HCT116 (cell line): ENCODE results near the gene SGF29.

Source experiments
- CEBPB ChIP-seq: IDR thresholded peaks from 2 replicates; pipeline ENCODE4 v1.6.1; 2012; ENCODE audit warnings: low read depth
- POLR2A ChIP-seq: IDR thresholded peaks from 2 replicates; pipeline ENCODE4 v1.7.0; 2011; ENCODE audit warnings: borderline replicate concordance; ENCODE audit not compliant: insufficient read depth, insufficient read length; ENCODE audit errors: extremely low read depth
- TF ChIP-seq, protein P1 (sequence below), 3 experiments: fragments of 200-600 bp in 1 of 3; sonication (generic) in 1 of 3; IDR thresholded peaks in 2 of 3; conservative IDR thresholded peaks in 1 of 3; 2 replicates each; pipeline ENCODE4 v1.5.1; 2012 to 2017; ENCODE audit warnings: low read depth in 2 of 3, low read length in 2 of 3, antibody characterized with exemption in 1 of 3, borderline replicate concordance in 1 of 3, control low read depth in 1 of 3, mild to moderate bottlenecking in 1 of 3, mixed read lengths in 1 of 3, mixed run types in 1 of 3, moderate library complexity in 1 of 3; ENCODE audit not compliant: insufficient read depth in 1 of 3

DNA sequence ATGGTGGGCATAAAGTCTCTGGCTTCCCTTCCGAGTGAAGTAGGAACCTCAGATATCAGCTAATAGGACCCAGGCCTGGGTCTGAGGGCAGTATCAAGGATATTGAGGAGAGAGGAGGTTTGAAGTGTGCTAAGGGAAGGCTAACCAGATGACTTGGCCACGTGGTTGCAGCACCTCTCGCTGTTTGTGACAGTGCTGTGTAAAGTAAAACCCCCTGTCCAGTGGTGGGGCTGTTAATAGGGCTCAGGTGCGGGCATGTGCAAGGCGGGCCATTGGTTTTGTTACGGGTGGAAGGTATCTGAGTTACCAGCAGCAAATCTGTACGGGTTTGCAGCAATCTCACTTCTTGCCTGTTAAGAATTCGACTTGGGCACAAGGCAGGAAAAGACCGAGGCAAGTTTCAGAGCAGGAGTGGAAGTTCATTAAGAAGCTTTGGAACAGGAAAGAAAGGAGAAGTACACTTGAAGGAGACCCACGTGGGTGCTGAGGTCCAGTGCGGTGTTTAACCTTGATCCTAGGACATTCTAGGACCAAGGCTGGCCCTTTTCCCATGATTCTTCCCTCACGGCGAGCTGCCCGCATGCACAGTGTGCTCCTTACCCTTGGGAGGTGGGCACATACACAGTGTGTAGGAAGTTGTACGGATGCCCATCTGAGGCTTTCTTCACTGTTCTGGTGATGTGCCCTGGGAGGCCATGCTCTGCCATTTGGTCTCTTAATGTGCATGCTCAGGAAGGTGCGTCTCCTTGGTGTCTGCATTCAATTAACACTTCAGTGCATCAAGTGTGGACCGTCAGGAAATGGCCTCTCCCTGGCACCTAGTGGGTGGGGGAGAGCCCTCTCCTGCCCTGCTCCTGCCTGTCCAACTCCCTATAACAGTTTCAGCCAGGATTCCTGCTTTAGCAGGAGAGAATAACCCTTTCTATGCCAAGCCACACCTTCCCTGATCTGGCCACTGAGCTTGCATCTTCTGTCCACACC, 20.3 kb downstream of the SGF29 start:
- TF ChIP-seq, protein P1, sequence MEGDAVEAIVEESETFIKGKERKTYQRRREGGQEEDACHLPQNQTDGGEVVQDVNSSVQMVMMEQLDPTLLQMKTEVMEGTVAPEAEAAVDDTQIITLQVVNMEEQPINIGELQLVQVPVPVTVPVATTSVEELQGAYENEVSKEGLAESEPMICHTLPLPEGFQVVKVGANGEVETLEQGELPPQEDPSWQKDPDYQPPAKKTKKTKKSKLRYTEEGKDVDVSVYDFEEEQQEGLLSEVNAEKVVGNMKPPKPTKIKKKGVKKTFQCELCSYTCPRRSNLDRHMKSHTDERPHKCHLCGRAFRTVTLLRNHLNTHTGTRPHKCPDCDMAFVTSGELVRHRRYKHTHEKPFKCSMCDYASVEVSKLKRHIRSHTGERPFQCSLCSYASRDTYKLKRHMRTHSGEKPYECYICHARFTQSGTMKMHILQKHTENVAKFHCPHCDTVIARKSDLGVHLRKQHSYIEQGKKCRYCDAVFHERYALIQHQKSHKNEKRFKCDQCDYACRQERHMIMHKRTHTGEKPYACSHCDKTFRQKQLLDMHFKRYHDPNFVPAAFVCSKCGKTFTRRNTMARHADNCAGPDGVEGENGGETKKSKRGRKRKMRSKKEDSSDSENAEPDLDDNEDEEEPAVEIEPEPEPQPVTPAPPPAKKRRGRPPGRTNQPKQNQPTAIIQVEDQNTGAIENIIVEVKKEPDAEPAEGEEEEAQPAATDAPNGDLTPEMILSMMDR (IDR thresholded peaks at IDR 0.05 in 2 of 3, conservative IDR thresholded peaks at IDR 0.05 in 1 of 3; ENCODE audit: borderline replicate concordance in 1 of 3, insufficient read depth in 1 of 3, low read depth in 2 of 3, low read length in 2 of 3) = no peak
- TF ChIP-seq CEBPB (no peak), POLR2A (no peak)
